NCI-H2081 (cell line): ENCODE results near the gene ANAPC1.
"Not testable (repeated sequence)": the region's sequence is repeated elsewhere in the genome, so short reads cannot be mapped to it uniquely, and the experiment has no call there.

Experiments used
- DNase-seq, 2 experiments: peaks; one replicate each; lab custom pipeline; 2025; lab: John Stamatoyannopoulos, UW

The ANAPC1 gene

GRCh38 chr2:111735420-111735819 is 148.6 kb downstream of the ANAPC1 start:
- DNase-seq: not testable (repeated sequence)

- not testable (repeated sequence) for DNase-seq
Measured at GRCh38 chr2:111729812-111730458, 154.1 kb downstream of the ANAPC1 start.

- not testable (repeated sequence) for DNase-seq
Measured at GRCh38 chr2:111727611-111728110, 156.3 kb downstream of the ANAPC1 start.

- not testable (repeated sequence) for DNase-seq
Measured at GRCh38 chr2:111725742-111726141, 158.3 kb downstream of the ANAPC1 start.

DNA sequence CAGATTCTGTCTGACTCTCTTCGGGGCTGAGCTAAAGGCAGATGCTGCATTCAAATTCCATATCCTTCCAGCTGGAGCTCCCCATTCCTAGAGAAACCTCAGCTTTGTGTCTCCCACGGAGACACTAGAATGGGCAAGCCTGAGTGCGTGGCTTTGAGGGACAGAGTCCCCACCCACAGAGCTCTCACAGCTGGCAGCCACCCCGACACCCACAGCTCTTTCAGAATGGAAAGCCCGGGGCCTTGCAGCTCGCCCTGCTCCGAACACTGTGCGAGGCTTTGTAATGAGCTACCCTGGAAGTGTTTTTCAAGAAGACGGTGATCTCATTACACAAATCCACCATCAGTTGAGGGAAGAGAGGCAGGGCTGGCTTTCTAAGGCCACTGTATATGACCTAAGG is 164.4 kb downstream of the ANAPC1 start:
- DNase-seq: not testable (repeated sequence)
